ENCODE measurements around the gene FASLG.
A peak's percentile ranks its signal among the peaks of the same experiment; 100 is the strongest.

FASLG gene

GRCh38 chr1:172630056-172630818 is 28.7 kb upstream of the FASLG start:
- H3K27ac ChIP-seq, result no peak overlapping the region
- CTCF ChIA-PET, result interaction anchor here (0.6 to 1.1 kb wide), 2 partner anchors 11 to 56 kb away, joined by 3 read pairs; no protein-coding TSS in a partner anchor

GRCh38 chr1:172630868-172631267 is 28.0 kb upstream of the FASLG start:
- ChIA-PET POLR2A (ENCODE audit: low non-redundant PET) (no interaction called here), CTCF (interaction anchor here (0.6 to 1.1 kb wide), 2 partner anchors 11 to 56 kb away, joined by 3 read pairs; no protein-coding TSS in a partner anchor)
- no peak for TF ChIP-seq CTCF (conservative IDR thresholded peaks at IDR 0.05; ENCODE audit: low read depth)
- DNase-seq (ENCODE audit: low spot score), result no peak
- no peak overlapping the region for H3K27ac ChIP-seq

More at GRCh38 chr1:172630056-172630818, 28.7 kb upstream of the FASLG start:
- POLR2A ChIA-PET (ENCODE audit: low non-redundant PET), result no interaction called here
- no peak for DNase-seq (ENCODE audit: low spot score)
- no peak for TF ChIP-seq CTCF (conservative IDR thresholded peaks at IDR 0.05; ENCODE audit: low read depth)

- POLR2A ChIA-PET (ENCODE audit: low non-redundant PET), result no interaction called here
These were observed 21.4 kb upstream of the FASLG start for GRCh38 chr1:172637522-172637921.

GRCh38 chr1:172638249-172638648 is 20.7 kb upstream of the FASLG start:
- TF ChIP-seq CTCF (conservative IDR thresholded peaks at IDR 0.05; ENCODE audit: low read depth), result no peak

More at GRCh38 chr1:172637522-172637921, 21.4 kb upstream of the FASLG start:
- no peak for TF ChIP-seq CTCF (conservative IDR thresholded peaks at IDR 0.05; ENCODE audit: low read depth)
- CTCF ChIA-PET, result interaction anchor here (0.6 to 1.0 kb wide), 2 partner anchors 82 to 809 kb away, joined by 3 to 7 read pairs; no protein-coding TSS in a partner anchor
- DNase-seq (ENCODE audit: low spot score), result peak; percentile 52
- no peak overlapping the region for H3K27ac ChIP-seq

GRCh38 chr1:172638885-172639831 is 19.7 kb upstream of the FASLG start:
- H3K27ac ChIP-seq, result peak overlapping the region; percentile 70
- ChIA-PET CTCF (interaction anchor here (0.6 kb wide), 1 partner anchor 19 kb away, joined by 6 read pairs; no protein-coding TSS in a partner anchor), POLR2A (ENCODE audit: low non-redundant PET) (no interaction called here)
- DNase-seq (ENCODE audit: low spot score), result peak; percentile 91
- TF ChIP-seq CTCF (conservative IDR thresholded peaks at IDR 0.05; ENCODE audit: low read depth), result no peak

More at GRCh38 chr1:172638249-172638648, 20.7 kb upstream of the FASLG start:
- DNase-seq (ENCODE audit: low spot score), result no peak
- ChIA-PET POLR2A (ENCODE audit: low non-redundant PET) (no interaction called here), CTCF (interaction anchor here (0.6 to 1.0 kb wide), 2 partner anchors 20 to 81 kb away, joined by 6 to 7 read pairs; no protein-coding TSS in a partner anchor)
- H3K27ac ChIP-seq, result no peak overlapping the region

GRCh38 chr1:172640111-172640510 is 18.8 kb upstream of the FASLG start:
- H3K27ac ChIP-seq, result no peak overlapping the region
- DNase-seq (ENCODE audit: low spot score), result no peak
- ChIA-PET CTCF (no interaction called here), POLR2A (ENCODE audit: low non-redundant PET) (no interaction called here)
- no peak for TF ChIP-seq CTCF (conservative IDR thresholded peaks at IDR 0.05; ENCODE audit: low read depth)
